LNCAP (cell line): ENCODE measurements around the gene GNG7.

Source experiments
- CTCF ChIP-seq: fragments of 450-650 bp; IDR thresholded peaks from 2 replicates; pipeline ENCODE4 v1.5.1; 2017; ENCODE audit warnings: mild to moderate bottlenecking

Gene GNG7

GRCh38 chr19:2634960-2635359 is 67.5 kb downstream of the GNG7 start:
- TF ChIP-seq CTCF, result no peak

- no peak for TF ChIP-seq CTCF
These were observed 68.1 kb downstream of the GNG7 start for GRCh38 chr19:2634228-2634951.

- TF ChIP-seq CTCF, result no peak
These were observed 68.8 kb downstream of the GNG7 start for GRCh38 chr19:2633693-2634075.

- TF ChIP-seq CTCF, result no peak
These were observed 71.2 kb downstream of the GNG7 start for GRCh38 chr19:2631213-2631821.

DNA sequence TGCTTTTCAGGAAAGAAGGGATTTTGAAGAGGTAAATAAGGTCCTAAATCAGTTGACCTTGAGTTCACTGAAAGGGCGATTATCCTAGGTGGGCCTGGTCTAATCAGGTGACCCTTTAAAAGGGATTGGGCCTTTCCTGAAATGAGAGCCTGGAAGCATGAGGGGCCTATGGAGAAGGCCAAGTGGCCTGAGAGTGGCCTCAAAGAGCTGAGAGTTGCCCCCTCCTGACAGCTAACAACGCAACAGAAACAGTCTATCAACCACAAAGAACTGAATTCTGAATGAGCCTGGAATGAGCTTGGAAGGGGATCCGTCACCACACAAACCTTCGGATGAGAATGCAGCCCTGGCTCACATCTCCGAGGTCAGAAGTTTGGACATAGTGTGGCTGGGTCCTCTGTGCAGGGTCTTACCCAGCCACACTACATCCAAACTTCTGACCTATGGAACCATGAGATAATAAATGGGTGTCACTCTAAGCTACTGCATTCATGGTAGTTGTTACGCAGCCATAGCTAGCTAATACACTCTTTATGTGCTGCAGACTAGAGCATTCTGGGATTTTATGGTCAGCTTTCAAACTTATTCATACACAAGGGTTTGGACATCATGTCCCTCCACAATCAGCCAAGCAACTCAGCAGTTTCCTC is 72.0 kb downstream of the GNG7 start:
- TF ChIP-seq CTCF, result no peak

DNA sequence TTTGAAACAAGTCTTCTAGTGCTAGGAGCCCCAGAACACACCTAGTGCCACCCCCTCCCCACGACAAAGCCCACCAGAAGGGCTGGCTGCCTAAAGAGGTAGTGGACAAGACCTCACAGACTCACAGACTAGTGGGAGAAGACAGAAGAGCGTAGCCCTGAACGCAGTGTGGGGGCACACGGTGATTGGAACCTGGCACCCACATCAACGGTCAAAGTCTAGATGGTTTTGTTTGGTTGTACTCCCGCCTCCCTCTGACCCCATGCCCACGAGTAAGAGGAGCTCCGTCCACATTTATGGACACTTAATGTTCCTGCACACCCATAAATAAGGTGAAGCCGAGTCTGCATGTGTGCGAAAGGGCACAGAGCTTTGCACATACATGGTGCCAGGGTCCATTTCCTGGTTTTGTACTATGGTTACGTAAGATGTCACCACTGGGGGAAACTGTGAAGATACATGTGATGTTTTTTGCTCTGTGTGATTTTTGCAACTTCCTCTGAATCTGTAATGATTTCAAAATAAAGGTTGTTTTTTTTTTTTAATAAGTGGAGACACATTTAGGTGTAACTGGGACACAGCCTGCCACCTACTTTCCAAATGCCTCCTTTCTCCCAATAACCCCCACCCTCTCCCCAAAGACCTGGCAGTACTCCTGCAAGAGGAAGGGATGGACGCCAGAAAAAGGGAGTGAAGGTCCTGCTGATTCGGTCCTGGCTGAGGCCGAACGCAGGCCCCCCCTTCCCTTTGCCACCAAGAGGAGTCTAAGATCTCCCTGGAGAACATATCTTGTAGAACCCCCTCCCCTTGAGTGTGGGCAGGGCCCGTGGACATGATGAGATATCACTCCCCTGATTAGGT is 72.8 kb downstream of the GNG7 start:
- no peak for TF ChIP-seq CTCF

DNA sequence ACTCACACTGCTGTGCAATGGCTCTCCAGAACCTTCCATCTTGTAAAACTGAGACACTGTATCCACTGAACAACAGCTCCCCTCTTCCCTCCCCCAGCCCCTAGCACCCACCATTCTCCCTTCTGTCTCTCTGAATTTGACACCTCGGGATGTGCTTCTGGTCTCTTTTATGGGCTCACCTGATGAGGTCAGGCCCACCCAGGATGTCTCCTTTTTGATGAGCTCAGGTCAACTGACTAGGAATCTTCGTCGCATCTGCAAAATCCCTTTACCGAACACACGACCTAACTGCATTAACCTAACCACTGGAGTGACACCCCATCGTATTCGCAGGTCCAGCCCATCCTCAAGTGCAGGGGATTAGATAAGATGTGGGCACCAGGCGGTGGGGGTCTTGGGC is 73.9 kb downstream of the GNG7 start:
- no peak for TF ChIP-seq CTCF
